B cell (primary cell): ENCODE results near the gene NAIF1.
"Not testable (repeated sequence)": the region's sequence is repeated elsewhere in the genome, so short reads cannot be mapped to it uniquely, and the experiment has no call there.

Source experiments
- EZH2 ChIP-seq: IDR thresholded peaks from 2 replicates; pipeline ENCODE4 v1.6.1; 2012; ENCODE audit warnings: borderline replicate concordance, low read depth, mild to moderate bottlenecking, moderate library complexity, low read length; ENCODE audit not compliant: insufficient read depth, poor library complexity, severe bottlenecking
- TF ChIP-seq, protein P1 (sequence below): fragments of 200-600 bp; IDR thresholded peaks from one replicate; pipeline ENCODE4 v1.8.0; 2022; ENCODE audit warnings: antibody characterized with exemption, mild to moderate bottlenecking

DNA sequence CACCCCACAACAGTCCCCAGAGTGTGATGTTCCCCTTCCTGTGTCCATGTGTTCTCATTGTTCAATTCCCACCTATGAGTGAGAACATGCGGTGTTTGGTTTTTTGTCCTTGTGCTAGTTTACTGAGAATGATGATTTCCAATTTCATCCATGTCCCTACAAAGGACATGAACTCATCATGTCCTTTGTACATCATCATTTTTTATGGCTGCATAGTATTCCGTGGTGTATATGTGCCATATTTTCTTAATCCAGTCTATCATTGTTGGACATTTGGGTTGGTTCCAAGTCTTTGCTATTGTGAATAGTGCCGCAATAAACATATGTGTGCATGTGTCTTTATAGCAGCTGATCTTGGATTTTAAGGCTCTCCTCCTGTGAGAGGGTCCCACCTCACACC lies 26.3 kb downstream of the NAIF1 start:
- TF ChIP-seq EZH2: not testable (repeated sequence)
- TF ChIP-seq, protein P1, sequence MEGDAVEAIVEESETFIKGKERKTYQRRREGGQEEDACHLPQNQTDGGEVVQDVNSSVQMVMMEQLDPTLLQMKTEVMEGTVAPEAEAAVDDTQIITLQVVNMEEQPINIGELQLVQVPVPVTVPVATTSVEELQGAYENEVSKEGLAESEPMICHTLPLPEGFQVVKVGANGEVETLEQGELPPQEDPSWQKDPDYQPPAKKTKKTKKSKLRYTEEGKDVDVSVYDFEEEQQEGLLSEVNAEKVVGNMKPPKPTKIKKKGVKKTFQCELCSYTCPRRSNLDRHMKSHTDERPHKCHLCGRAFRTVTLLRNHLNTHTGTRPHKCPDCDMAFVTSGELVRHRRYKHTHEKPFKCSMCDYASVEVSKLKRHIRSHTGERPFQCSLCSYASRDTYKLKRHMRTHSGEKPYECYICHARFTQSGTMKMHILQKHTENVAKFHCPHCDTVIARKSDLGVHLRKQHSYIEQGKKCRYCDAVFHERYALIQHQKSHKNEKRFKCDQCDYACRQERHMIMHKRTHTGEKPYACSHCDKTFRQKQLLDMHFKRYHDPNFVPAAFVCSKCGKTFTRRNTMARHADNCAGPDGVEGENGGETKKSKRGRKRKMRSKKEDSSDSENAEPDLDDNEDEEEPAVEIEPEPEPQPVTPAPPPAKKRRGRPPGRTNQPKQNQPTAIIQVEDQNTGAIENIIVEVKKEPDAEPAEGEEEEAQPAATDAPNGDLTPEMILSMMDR: not testable (repeated sequence)
